ENCODE measurements around the gene SCAMP4.

SCAMP4 gene

GRCh38 chr19:1956868-1957492 lies 51.8 kb downstream of the SCAMP4 start:
- TF ChIP-seq CREB1 (IDR thresholded peaks at IDR 0.05; ENCODE audit: low read depth): no peak
- TF ChIP-seq, protein P1, sequence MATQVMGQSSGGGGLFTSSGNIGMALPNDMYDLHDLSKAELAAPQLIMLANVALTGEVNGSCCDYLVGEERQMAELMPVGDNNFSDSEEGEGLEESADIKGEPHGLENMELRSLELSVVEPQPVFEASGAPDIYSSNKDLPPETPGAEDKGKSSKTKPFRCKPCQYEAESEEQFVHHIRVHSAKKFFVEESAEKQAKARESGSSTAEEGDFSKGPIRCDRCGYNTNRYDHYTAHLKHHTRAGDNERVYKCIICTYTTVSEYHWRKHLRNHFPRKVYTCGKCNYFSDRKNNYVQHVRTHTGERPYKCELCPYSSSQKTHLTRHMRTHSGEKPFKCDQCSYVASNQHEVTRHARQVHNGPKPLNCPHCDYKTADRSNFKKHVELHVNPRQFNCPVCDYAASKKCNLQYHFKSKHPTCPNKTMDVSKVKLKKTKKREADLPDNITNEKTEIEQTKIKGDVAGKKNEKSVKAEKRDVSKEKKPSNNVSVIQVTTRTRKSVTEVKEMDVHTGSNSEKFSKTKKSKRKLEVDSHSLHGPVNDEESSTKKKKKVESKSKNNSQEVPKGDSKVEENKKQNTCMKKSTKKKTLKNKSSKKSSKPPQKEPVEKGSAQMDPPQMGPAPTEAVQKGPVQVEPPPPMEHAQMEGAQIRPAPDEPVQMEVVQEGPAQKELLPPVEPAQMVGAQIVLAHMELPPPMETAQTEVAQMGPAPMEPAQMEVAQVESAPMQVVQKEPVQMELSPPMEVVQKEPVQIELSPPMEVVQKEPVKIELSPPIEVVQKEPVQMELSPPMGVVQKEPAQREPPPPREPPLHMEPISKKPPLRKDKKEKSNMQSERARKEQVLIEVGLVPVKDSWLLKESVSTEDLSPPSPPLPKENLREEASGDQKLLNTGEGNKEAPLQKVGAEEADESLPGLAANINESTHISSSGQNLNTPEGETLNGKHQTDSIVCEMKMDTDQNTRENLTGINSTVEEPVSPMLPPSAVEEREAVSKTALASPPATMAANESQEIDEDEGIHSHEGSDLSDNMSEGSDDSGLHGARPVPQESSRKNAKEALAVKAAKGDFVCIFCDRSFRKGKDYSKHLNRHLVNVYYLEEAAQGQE (IDR thresholded peaks at IDR 0.05; ENCODE audit: low read depth): no peak

DNA sequence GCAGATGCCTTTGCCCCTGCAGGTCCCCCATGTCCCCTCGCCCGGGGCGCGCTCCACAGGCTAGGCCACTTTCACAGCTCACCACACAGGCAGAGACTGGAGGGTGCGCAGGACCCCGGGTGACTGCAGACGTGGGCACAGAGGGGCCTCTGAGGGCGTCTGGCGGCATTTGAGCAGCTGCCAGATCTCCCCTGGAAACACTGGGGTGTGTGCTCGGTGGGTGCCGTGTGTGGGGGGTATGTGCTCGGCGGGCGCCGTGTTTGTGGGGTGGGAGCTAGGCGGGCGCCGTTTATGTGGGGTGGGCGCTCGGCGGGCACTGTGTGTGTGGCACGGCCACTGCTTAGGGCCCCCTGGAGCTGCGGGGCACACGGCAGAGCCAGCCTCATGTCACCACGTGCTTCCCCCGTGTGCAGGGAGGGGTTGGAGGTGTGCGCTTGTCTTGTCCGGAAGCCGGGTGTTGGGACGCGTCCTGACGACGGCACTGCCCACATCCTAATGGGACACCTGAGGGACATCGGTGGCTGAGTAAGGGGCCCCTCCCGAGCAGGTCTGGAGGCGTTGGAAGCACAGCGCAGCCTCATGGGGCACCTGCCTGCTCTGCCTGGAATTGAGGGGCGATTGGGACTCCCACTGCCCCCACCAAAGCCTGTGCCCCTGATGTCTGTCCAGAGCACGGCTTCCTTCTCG lies 52.5 kb downstream of the SCAMP4 start:
- TF ChIP-seq EGR1 (IDR thresholded peaks at IDR 0.05): no peak
- TF ChIP-seq, protein P2, sequence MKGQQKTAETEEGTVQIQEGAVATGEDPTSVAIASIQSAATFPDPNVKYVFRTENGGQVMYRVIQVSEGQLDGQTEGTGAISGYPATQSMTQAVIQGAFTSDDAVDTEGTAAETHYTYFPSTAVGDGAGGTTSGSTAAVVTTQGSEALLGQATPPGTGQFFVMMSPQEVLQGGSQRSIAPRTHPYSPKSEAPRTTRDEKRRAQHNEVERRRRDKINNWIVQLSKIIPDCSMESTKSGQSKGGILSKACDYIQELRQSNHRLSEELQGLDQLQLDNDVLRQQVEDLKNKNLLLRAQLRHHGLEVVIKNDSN (IDR thresholded peaks at IDR 0.05): no peak
- TF ChIP-seq ZBTB7A (IDR thresholded peaks at IDR 0.05; ENCODE audit: low read depth): no peak
- no peak for TF ChIP-seq FOXM1 (IDR thresholded peaks at IDR 0.05; ENCODE audit: borderline replicate concordance, low read depth)
- TF ChIP-seq, protein P1 (IDR thresholded peaks at IDR 0.05; ENCODE audit: low read depth): no peak
- TF ChIP-seq MAX (IDR thresholded peaks at IDR 0.05): no peak
- no peak for TF ChIP-seq YY1 (IDR thresholded peaks at IDR 0.05; ENCODE audit: low read depth)
- TF ChIP-seq TAF1 (IDR thresholded peaks at IDR 0.05; ENCODE audit: low read depth): no peak
- no peak for TF ChIP-seq TEAD4 (IDR thresholded peaks at IDR 0.05)
- no peak for TF ChIP-seq RAD21 (IDR thresholded peaks at IDR 0.05; ENCODE audit: low read depth)
- TF ChIP-seq EP300 (IDR thresholded peaks at IDR 0.05; ENCODE audit: borderline replicate concordance): no peak
- TF ChIP-seq CEBPB (IDR thresholded peaks at IDR 0.05): no peak
- no peak for TF ChIP-seq NFIC (IDR thresholded peaks at IDR 0.05)

DNA sequence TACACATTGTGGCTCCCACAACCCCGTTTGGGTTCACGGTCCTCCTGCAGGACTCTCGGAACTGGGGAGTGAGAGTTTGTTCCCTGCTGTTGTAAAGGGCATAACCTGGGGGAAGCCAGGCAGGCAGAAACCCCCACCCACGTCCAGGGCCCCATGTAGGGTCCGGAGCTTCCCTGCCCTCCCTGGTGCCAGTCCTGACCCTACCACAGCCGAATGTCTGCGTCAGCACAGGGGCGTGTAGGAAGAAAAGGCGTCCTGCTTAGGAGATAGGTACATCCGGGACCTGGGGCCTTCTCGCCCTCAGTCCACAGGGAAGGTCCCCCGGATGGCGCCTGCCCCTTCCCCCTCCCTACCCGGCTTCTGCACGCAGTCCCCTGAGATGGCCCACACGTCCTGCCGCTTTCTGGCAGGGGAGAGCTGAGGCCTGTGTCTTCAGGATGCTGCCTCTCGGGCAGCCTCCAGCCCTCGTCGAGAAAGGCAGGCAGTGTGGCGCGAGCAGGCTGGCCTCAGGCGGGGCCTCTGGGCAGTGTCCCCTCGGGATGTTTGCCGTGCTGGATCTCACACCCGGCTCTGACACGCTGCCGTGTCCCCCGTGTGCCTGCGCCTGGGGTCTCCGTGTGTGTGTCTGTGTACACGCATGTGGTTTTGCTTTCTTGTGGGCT lies 54.9 kb downstream of the SCAMP4 start:
- TF ChIP-seq TAF1 (IDR thresholded peaks at IDR 0.05; ENCODE audit: low read depth): no peak
- TF ChIP-seq ZBTB7A (IDR thresholded peaks at IDR 0.05; ENCODE audit: low read depth): no peak
- no peak for TF ChIP-seq FOXM1 (IDR thresholded peaks at IDR 0.05; ENCODE audit: borderline replicate concordance, low read depth)
- no peak for TF ChIP-seq RAD21 (IDR thresholded peaks at IDR 0.05; ENCODE audit: low read depth)
- TF ChIP-seq, protein P2 (IDR thresholded peaks at IDR 0.05): no peak
- TF ChIP-seq NFIC (IDR thresholded peaks at IDR 0.05): no peak
- no peak for TF ChIP-seq CREB1 (IDR thresholded peaks at IDR 0.05; ENCODE audit: low read depth)
- TF ChIP-seq EP300 (IDR thresholded peaks at IDR 0.05; ENCODE audit: borderline replicate concordance): no peak
- no peak for TF ChIP-seq CEBPB (IDR thresholded peaks at IDR 0.05)
- TF ChIP-seq MAX (IDR thresholded peaks at IDR 0.05): no peak
- TF ChIP-seq, protein P1 (IDR thresholded peaks at IDR 0.05; ENCODE audit: low read depth): no peak
- TF ChIP-seq EGR1 (IDR thresholded peaks at IDR 0.05): no peak

Data from Ishikawa (cell line).